ENCODE measurements around the gene CFD. TPM values are rescaled to one million over a fixed set of nuclear protein-coding genes. Genes with fewer than 3 reads are reported as not detected.
A peak's percentile ranks its signal among the peaks of the same experiment; 100 is the strongest.
"Not testable (repeated sequence)": the region's sequence is repeated elsewhere in the genome, so short reads cannot be mapped to it uniquely, and the experiment has no call there.

CFD gene
- total RNA-seq, 4 donors from 2014 or later, result 339 to 1,037 (median 506) TPM

DNA sequence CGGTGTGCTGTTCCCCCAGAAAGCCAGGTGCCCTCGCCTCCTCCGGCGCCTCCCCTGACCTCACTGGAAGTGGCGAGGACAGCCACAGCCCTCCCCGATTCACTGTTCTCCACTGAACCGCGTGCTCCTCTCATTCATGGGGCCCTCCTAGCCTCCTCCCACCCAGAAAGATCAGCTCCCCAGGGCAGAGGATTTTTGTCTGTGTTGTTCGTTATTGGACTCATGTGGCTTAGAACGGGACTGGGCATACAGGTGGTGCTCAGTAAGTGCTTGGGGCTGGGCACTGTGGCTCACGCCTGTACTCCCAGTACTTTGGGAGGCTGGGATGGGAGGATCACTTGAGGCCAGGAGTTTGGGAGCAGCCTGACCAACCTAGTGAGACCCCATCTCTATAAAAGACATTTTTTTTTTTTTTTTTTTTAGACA is 14.9 kb upstream of the CFD start:
- WGBS, 2 donors, result 27 to 50% methylated on average over 7 to 8 of the region's 11 CpGs
- Histone ChIP-seq H3K4me1 (peaks cover 14 to 19% of the 10 kb centered on the region in 2 donors), H3K36me3 (no peaks in the 10 kb centered on the region), H3K4me3 (replicated peaks in 1 of 3) (no peak overlapping the region), H3K27ac (no peak overlapping the region), H3K9me3 (no peaks in the 10 kb centered on the region), H3K27me3 (no peaks in the 10 kb centered on the region)
- intact Hi-C loops (cut with DNase I), result no loop called here
- peak; percentile 26 to 40 for DNase-seq
- TF ChIP-seq, protein P1, sequence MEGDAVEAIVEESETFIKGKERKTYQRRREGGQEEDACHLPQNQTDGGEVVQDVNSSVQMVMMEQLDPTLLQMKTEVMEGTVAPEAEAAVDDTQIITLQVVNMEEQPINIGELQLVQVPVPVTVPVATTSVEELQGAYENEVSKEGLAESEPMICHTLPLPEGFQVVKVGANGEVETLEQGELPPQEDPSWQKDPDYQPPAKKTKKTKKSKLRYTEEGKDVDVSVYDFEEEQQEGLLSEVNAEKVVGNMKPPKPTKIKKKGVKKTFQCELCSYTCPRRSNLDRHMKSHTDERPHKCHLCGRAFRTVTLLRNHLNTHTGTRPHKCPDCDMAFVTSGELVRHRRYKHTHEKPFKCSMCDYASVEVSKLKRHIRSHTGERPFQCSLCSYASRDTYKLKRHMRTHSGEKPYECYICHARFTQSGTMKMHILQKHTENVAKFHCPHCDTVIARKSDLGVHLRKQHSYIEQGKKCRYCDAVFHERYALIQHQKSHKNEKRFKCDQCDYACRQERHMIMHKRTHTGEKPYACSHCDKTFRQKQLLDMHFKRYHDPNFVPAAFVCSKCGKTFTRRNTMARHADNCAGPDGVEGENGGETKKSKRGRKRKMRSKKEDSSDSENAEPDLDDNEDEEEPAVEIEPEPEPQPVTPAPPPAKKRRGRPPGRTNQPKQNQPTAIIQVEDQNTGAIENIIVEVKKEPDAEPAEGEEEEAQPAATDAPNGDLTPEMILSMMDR (IDR thresholded peaks at IDR 0.05), result no peak
- no peak for TF ChIP-seq POLR2A (IDR thresholded peaks at IDR 0.05)

DNA sequence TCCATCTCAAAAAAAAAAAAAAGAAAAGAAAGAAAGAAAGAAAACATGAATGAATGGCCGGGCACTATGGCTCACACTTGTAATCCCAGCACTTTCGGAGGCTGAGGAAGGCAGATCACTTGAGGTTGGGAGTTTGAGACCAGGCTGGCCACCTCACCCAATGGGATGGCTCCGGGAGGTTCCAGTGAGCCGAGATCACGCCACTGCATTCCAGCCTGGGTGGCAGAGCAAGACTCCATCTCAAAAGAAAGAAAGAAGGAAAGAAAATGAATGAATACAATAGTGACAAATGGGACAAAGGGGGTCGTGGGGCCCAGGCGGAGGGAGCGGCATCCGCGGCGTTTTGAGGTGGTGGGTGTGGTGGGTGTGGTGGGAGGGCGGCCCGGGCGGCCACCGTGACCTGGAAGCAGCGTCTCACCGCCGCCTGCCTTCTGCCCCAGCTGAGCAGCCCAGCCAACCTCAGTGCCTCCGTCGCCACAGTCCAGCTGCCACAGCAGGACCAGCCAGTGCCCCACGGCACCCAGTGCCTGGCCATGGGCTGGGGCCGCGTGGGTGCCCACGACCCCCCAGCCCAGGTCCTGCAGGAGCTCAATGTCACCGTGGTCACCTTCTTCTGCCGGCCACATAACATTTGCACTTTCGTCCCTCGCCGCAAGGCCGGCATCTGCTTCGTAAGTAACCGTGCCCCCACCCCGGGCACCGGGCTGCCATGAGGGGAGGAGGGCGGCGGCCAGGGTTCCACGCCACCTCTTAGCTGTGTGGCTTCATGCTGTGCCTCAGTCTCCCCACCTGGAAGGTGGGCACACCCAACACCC is 13.6 kb upstream of the CFD start:
- intact Hi-C loops (cut with DNase I), result no loop called here

DNA sequence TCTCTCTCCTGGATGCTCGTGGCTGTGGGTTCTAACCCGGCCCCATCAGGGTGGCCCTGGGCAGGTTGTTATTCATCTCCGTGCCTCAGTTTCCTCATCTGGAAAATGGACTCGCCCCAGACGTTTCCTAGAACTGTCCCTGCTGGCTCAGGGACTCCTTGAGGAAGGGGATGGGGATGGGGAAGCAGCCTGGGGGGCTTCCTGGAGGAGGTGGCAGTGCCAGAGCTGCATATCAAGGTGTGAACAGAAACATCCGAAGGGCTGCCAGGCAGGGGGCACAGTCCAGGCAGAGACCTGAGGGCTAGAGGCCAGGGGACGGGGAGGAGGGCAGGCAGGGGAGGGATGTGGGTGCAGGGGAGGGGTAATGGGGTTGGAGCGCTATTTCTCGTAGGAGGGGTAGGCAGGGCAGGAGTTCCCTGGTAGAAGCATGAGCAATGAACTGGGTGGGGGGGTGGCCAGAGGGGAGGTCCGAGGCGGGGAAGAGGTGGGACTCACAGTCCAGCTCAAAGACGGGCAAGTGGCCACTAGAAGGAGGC is 11.0 kb upstream of the CFD start:
- no peaks in the 10 kb centered on the region for H3K9me3 ChIP-seq
- no peak overlapping the region for H3K27ac ChIP-seq
- no peaks in the 10 kb centered on the region for H3K27me3 ChIP-seq
- H3K36me3 ChIP-seq, result no peaks in the 10 kb centered on the region
- intact Hi-C loops (cut with DNase I), result no loop called here
- WGBS, 2 donors, result 52 to 60% methylated on average over 12 of the region's 12 CpGs
- DNase-seq, result no peak
- peaks cover 20 to 25% of the 10 kb centered on the region in 2 donors for H3K4me1 ChIP-seq
- no peak for TF ChIP-seq POLR2A (IDR thresholded peaks at IDR 0.05)
- TF ChIP-seq, protein P1 (IDR thresholded peaks at IDR 0.05), result no peak
- H3K4me3 ChIP-seq (replicated peaks in 1 of 3), result no peak overlapping the region

More for the DNA sequence above, 13.6 kb upstream of the CFD start:
- peaks cover 23 to 28% of the 10 kb centered on the region in 2 donors for H3K4me1 ChIP-seq
- no peaks in the 10 kb centered on the region for H3K27me3 ChIP-seq
- H3K9me3 ChIP-seq, result no peaks in the 10 kb centered on the region
- no peaks in the 10 kb centered on the region for H3K36me3 ChIP-seq
- no peak for TF ChIP-seq POLR2A (IDR thresholded peaks at IDR 0.05)
- TF ChIP-seq, protein P1 (IDR thresholded peaks at IDR 0.05), result no peak
- 72 to 75% methylated on average over 35 to 36 of the region's 37 CpGs for WGBS, 2 donors
- H3K27ac ChIP-seq, result no peak overlapping the region
- H3K4me3 ChIP-seq (replicated peaks in 1 of 3), result no peak overlapping the region
- DNase-seq, result no peak

DNA sequence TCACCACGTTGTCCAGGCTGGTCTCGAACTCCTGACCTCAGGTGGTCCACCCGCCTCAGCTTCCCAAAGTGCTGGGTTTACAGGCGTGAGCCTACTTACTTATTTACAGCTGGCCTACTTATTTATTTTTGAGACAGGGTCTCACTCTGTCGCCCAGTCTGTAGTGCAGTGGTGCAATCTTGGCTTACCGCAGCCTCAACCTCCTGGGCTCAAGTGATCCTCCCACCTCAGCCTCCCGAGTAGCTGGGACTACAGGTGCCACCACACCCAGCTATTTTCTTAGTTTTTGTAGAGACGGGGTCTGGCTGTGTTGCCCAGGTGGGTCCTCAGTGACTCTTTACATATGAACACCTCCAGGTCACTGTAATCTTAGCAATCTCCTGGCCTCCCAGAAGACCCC is 10.3 kb upstream of the CFD start:
- WGBS, 2 donors, result 86 to 90% methylated on average over 8 of the region's 8 CpGs
- intact Hi-C loops (cut with DNase I); H3K27me3 ChIP-seq; H3K9me3 ChIP-seq; H3K36me3 ChIP-seq; DNase-seq; H3K27ac ChIP-seq; H3K4me3 ChIP-seq (replicated peaks in 1 of 3): not testable (repeated sequence)
- H3K4me1 ChIP-seq, result peaks cover 15 to 19% of the 10 kb centered on the region in 2 donors

DNA sequence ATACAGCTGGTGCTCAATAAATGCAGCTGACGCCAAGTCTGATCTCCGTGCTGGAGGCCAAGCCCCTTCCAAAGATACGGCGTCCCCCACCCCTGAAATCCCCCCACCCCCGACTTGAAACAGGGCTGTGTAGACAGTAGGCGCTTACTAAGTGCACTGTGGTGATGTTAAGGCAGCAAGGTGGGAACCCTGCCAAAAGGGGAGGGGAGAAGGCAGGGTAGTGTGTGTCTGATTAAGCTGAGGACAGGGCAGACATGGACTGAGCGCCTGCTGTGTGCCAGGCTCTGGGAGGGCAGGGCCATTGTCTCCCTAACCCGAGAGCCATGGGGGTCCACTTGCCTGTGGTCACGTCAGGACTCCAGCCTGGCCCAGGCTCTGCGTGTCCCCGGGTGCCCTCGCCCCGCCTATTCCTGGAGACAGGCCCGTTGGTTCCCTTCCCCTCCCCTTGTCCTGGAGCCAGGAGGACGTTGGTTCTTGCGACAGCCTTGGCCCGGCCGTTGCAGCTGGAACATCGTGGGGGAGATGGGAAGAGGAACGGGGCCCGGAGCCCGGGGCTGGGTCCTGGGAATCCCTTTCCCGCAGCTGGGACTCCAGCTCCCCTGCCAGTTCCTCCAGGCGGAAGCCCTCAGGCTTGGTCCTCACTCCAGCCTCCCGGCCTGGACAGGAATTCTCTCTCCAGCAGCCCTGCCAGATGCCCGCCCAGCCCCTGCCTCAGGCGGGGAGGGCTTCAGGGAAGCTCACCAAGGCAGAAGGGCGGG is 9.1 kb upstream of the CFD start:
- no peak overlapping the region for H3K4me3 ChIP-seq (replicated peaks in 1 of 3)

More for the DNA sequence above, 9.1 kb upstream of the CFD start:
- Histone ChIP-seq H3K4me1 (peaks cover 10 to 19% of the 10 kb centered on the region in 2 donors), H3K9me3 (no peaks in the 10 kb centered on the region), H3K27me3 (no peaks in the 10 kb centered on the region), H3K27ac (peak overlapping the region; percentile 61 to 77 (median 76)), H3K36me3 (no peaks in the 10 kb centered on the region)
- peak; percentile 90 to 91 for DNase-seq
- intact Hi-C loops (cut with DNase I), result no loop called here
- WGBS, 2 donors, result 31 to 50% methylated on average over 9 to 19 of the region's 28 CpGs
- TF ChIP-seq, protein P1 (IDR thresholded peaks at IDR 0.05), result no peak
- TF ChIP-seq POLR2A (IDR thresholded peaks at IDR 0.05), result no peak
